Medulla oblongata (tissue), 1 donor: Measurements from ENCODE around the gene SLC6A3.
"Not testable (repeated sequence)": the region's sequence is repeated elsewhere in the genome, so short reads cannot be mapped to it uniquely, and the experiment has no call there.

ENCODE experiments used
- DNase-seq: peaks from one replicate; pipeline ENCODE4 v3.0.0-alpha.2; 2015; ENCODE audit errors: extremely low spot score

The SLC6A3 gene

DNA sequence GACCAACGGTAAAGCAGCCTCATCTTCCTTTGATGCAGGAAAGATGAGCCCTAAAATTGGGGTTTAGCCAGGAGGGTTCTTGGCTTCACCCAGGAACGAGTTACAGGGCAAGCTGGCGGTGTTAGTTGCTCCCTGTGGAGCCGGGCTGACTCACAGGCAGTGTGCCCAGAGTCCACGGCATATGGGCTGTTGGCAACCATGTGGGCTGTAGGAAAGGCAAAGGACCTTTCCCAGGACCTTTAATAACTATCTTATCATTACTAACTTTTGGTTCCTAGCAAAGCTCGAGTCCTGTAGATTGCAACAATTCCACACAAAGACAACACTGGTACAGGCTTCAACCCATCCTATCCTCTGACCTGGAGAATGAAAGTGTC, 70.6 kb downstream of the SLC6A3 start:
- no peak for DNase-seq

GRCh38 chr5:1374030-1374678, 71.1 kb downstream of the SLC6A3 start:
- DNase-seq = no peak

DNA sequence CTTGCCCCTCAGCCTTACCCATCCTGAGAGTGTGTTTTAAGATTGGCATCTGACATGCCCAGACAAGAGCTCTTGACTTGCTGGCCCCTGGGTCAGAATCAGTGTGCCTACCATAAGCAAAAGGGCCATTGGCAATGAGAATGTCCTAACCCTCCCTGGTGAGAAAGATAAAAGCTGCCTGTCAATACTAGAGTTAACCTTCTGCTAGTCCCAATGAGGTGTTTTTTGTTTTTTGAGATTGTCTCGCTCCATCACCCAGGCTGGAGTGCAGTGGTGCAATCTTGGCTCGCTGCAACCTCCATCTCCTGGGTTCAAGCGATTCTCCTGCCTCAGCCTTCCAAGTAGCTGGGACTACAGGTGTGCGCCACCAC, 73.3 kb downstream of the SLC6A3 start:
- not testable (repeated sequence) for DNase-seq

DNA sequence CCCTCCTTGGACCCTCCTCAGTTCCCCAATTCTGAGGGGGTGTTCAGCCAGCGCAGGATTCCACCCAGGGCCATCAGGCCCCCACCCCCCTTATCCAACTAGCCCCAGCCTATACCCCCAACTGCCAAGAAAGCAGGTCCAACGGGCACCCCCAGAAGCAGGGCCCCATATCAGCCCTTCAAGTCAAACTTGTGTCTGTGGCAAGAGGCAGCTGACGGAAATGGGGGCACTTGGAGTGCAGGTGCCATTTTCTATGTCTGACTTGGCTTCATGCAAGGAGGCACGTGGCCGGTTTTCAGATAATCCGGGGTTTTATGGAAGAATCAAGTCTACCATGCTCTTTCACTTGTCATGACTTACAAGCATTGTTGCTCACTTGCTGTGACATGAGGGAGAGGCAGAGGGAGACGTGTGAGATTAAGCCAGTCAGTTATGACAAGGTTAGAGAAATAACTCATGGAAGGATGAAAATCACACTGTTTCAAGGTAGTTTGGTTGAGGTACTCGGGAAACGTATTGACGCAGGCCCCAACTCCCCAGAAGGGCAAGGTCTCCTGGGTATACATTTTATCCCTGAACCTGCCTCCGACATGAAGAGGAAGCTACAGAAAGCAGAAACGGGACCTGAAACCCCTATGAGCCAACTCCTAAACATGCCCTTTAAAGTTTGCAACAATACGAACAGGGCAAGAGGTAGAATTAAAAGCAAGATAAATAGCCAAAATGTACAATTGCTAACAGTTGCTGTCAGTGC, 73.8 kb downstream of the SLC6A3 start:
- no peak for DNase-seq

DNA sequence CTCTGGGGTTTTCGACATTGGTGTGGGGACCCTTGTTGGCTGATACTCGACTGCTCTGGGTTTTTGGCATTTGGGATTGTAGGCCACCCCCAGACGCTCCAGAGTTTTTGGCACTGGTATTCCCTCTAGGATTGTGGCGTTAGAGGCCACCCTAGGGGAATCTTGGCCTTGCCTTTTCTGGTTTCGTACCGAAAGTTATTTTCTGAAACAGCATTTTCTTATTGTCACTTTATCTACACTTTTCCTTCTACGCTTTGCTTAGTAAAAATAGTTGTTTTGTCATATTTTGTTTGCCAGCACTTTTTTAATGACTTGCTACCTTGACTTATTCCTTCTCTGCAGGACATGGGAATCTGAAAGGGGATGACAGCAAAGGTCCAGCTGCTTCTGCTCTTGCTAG, 75.2 kb downstream of the SLC6A3 start:
- DNase-seq = no peak

DNA sequence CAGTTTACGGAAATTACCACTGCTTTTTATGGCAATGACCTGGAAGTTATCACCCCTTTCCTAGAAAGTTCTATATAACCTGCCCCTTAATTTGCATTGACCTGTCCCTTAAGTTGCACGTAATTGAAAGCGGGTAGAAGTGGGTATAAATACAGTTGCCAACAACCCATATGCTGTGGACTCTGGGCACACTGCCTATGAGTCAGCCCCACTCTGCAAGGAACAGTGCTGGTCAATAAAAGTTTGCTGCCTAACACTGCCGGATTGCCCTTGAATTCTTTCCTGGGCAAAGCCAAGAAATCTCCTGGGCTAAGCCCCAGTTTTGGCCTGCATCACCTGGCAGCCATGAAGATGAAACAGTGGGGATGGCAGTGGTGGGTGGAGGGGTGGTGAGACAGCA, 76.5 kb downstream of the SLC6A3 start:
- no peak for DNase-seq

- DNase-seq = no peak
Measured at GRCh38 chr5:1368236-1368635, 77.0 kb downstream of the SLC6A3 start.

DNA sequence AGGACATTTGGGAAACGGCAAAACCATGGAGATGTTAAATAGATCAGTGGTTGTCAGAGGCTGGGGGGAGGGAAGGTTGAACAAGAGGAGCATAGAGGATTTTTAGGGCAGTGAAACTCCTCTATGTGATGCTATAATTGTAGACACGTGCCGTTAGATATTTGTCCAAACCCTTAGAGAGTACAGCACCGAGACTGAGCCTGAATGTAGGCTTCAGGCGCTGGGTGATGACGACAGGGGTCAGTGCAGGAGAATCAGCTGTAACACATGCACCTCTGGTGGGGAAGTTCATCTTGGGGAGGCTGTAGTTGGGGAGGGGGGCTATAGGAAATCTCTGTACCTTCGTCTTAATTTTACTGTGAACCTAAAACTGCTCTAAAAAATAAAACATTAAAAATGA, 78.1 kb downstream of the SLC6A3 start:
- no peak for DNase-seq

DNA sequence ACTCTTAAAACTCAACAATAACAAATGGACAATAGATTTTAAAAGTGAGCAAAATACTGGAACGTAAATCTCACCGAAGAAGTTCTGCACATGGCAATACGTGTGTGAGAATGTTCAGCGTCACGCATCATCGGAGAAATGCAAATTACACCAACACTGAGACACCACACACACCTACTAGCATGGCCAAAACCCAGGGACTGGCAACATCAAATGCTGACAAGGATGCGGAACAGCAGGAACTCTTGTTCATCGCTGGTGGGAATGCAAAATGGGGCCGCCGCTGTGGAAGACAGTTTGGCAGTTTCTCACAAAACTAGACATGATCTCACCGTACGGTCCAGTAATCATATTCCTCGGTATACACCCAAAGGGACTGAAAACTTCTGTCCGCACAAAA, 78.7 kb downstream of the SLC6A3 start:
- DNase-seq = no peak

- DNase-seq = no peak
Measured at GRCh38 chr5:1364211-1364610, 81.0 kb downstream of the SLC6A3 start.

- DNase-seq = no peak
Measured at GRCh38 chr5:1363581-1363980, 81.7 kb downstream of the SLC6A3 start.

DNA sequence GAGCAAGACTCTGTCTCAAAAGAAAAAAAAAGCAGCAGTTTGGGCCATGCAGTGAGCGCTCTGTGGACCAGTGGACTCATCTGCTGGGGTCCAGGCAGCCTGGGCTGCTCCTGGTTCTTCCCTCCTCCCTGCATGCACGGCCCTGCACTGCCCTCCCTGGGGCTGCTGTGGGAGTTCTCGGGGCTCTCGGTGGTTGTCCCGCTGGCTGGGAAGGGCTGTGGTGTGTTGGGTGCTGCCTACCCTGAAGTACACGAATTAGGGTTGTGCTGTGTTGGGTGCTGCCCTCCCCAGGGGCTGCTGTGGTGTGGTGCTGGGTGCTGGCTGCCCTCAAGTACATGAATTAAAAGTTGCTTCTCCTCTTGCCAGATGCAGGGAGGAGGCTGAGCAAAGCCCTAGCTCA, 82.1 kb downstream of the SLC6A3 start:
- DNase-seq = no peak

DNA sequence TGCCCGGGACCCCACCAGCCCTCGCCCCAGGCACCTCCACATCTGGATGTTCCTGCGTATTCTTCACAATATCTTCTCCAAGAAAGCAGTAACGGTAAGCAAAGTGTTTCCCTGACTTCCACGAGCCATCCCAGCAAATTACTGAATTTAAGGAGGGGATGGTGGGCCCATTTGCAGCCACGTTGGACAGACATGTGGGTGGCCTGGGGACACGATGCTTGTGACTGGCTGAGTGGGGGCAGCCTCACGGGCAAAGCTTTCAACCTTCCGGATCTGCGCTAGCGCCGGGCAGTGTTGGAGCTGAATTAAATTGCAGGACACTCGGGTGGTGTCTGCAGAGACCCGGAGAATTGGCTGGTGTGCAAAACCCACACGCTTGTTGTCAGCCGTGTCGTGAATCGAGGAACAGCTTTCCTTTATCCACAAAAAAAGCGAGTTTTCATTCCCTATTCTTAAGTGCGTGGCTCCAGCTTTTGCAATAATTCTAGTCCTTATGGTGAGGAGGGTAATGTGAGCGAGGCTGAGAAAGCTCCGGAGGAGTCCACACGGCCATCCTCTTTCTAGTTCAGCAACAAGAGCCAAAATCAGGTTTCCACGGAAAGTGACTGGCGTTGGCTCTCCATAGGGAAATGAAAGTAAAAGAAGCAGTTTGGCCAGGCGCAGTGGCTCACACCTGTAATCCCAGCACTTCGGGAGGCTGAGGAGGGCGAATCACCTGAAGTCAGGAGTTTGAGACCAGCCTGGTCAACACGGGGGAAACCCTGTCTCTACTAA, 82.8 kb downstream of the SLC6A3 start:
- DNase-seq = no peak

DNA sequence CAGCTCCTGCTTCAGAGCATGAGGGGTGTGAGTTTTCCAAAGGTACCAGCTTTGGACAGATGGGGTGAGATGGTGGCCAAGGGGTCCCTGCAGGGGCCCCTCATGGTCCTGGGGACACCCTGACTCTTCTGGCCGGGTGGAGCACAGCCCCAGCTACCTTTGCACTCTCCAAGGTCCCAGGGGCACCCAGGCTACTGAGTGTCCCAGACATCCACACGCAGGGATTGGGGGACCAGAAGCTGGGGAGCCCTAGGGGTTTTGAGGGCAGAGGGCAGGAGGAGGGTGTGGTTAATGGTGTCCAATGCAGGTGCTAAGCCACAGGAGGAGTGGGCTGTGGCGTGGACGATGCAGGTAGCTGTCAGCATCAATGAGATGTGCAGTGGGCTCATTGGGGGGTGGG, 84.4 kb downstream of the SLC6A3 start:
- DNase-seq = no peak

GRCh38 chr5:1360367-1360766, 84.9 kb downstream of the SLC6A3 start:
- not testable (repeated sequence) for DNase-seq

GRCh38 chr5:1359713-1360112, 85.5 kb downstream of the SLC6A3 start:
- DNase-seq = no peak

DNA sequence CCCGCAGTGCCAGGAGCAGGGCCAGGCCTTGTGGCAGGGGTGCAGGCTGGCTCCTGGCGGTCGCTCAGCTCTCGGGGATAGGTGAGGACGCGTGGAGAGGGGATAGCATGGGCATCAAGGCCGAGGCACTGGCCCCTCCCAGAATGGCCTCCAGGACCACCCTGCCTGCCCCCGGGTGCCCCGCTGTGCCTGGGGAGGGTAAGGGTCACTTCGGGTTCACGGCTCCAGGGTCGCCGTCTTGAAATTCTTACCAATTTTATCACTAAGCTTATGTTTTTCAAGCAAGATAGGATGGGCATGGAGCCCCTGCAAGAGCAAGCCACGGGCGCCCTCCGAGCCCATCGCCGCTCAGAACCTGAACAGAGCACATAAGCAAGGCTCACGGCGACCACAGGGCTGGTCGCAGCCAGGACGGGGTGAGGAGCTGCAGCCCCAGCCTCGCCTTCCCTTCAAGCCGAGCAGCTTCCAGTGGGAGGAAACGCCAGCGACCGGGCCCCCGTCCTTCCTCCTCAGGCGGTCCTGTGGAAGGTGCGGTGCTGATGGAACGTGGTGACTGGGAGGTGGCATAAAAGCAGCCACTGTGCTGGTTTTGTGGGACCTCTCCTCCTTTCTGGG, 86.1 kb downstream of the SLC6A3 start:
- DNase-seq = no peak

GRCh38 chr5:1358726-1359025, 86.6 kb downstream of the SLC6A3 start:
- DNase-seq = no peak

- DNase-seq = no peak
Measured at GRCh38 chr5:1357946-1358725, 87.1 kb downstream of the SLC6A3 start.

GRCh38 chr5:1356873-1357787, 88.1 kb downstream of the SLC6A3 start:
- no peak for DNase-seq

- DNase-seq = no peak
Measured at GRCh38 chr5:1354576-1354975, 90.7 kb downstream of the SLC6A3 start.
